Type B pancreatic cell (in vitro differentiated cells): ENCODE measurements around the gene TLK1. TPM values are rescaled to one million over a fixed set of nuclear protein-coding genes. Genes with fewer than 3 reads are reported as not detected.
"Not testable (repeated sequence)": the region's sequence is repeated elsewhere in the genome, so short reads cannot be mapped to it uniquely, and the experiment has no call there.

Experiments used
- DNase-seq: peaks from one replicate; pipeline ENCODE4 v3.0.0; 2021; ENCODE audit warnings: mixed read lengths; ENCODE audit not compliant: unreplicated experiment; ENCODE audit errors: extremely low spot score
- H3K27ac Mint-ChIP-seq: 2 replicates; pipeline ENCODE4 v1.8.0; 2021; ENCODE audit warnings: mild to moderate bottlenecking, mixed read lengths
- H3K27me3 Mint-ChIP-seq: 2 replicates; pipeline ENCODE4 v1.8.0; 2021; ENCODE audit warnings: mixed read lengths
- H3K36me3 Mint-ChIP-seq: 2 replicates; pipeline ENCODE4 v1.8.0; 2021; ENCODE audit warnings: mixed read lengths
- H3K4me1 Mint-ChIP-seq: one replicate; pipeline ENCODE4 v1.8.0; 2021; ENCODE audit warnings: mixed read lengths; ENCODE audit not compliant: unreplicated experiment
- H3K4me3 Mint-ChIP-seq: 2 replicates; pipeline ENCODE4 v1.8.0; 2021; ENCODE audit warnings: mild to moderate bottlenecking, mixed read lengths
- H3K9me3 Mint-ChIP-seq: 2 replicates; pipeline ENCODE4 v1.8.0; 2021; ENCODE audit warnings: mixed read lengths
- total RNA-seq: library from RNA; stranded (reverse); gene quantifications from 2 replicates; pipeline ENCODE4 v1.2.1, GENCODE V29; 2021; ENCODE audit warnings: low replicate concordance
- TF ChIP-seq, protein P1 (sequence below): fragments of 200-600 bp; sonication (generic); conservative IDR thresholded peaks from 2 replicates; pipeline ENCODE4 v1.5.0; 2021; ENCODE audit warnings: antibody characterized with exemption, mild to moderate bottlenecking

Gene TLK1
- total RNA-seq, 1 donor from 2014 or later, result 54.2 TPM

DNA sequence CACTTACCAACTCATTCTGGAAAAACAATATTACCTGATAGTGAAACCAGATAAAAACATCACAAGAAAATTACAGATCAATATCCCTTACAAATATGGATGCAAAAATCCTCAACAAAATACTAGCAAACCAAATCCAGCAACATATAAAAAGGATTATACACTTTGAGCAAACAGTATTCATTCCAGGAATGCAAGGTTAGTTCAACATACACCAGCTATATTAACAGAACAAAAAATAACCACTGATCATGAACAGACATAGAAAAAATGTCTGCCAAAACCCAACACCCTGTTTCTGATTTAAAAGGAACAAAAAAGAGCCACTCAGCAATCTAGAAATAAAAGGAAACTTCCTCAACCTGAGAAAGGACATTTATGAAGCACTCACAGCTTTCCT lies 62.1 kb downstream of the TLK1 start:
- Mint-ChIP-seq H3K4me3 (no peak overlapping the region), H3K36me3 (peaks cover 43% of the 10 kb centered on the region), H3K9me3 (peaks cover 7% of the 10 kb centered on the region), H3K4me1 (no peaks in the 10 kb centered on the region), H3K27me3 (no peaks in the 10 kb centered on the region), H3K27ac (no peak overlapping the region)
- TF ChIP-seq, protein P1, sequence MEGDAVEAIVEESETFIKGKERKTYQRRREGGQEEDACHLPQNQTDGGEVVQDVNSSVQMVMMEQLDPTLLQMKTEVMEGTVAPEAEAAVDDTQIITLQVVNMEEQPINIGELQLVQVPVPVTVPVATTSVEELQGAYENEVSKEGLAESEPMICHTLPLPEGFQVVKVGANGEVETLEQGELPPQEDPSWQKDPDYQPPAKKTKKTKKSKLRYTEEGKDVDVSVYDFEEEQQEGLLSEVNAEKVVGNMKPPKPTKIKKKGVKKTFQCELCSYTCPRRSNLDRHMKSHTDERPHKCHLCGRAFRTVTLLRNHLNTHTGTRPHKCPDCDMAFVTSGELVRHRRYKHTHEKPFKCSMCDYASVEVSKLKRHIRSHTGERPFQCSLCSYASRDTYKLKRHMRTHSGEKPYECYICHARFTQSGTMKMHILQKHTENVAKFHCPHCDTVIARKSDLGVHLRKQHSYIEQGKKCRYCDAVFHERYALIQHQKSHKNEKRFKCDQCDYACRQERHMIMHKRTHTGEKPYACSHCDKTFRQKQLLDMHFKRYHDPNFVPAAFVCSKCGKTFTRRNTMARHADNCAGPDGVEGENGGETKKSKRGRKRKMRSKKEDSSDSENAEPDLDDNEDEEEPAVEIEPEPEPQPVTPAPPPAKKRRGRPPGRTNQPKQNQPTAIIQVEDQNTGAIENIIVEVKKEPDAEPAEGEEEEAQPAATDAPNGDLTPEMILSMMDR, result no peak
- DNase-seq, result no peak

DNA sequence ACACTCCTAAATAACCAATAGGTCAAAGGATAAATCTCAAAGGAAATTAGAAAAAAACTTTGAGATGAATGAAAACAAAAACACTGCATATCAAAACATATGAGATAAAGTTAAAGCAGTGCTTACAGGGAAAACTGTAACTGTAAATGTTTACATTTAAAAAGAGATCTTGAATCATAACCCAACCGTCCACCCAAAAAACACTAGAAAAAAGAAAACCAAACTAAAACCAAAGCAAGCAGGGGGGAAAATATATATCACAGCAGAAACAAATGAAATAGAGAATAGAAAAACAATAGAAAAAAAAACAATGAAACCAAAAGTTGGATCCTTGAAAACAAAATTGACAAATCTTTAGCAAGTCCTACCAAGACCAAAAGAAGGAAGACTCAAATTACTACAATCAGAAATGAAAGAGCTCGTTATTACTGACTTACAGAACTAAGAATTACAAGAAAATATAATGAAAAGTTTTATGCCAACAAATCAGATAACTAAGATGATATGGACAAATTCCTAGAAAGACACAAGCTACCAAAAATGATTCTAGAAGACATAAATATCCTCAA lies 65.6 kb downstream of the TLK1 start:
- H3K27me3 Mint-ChIP-seq, result no peaks in the 10 kb centered on the region
- no peak overlapping the region for H3K27ac Mint-ChIP-seq

DNA sequence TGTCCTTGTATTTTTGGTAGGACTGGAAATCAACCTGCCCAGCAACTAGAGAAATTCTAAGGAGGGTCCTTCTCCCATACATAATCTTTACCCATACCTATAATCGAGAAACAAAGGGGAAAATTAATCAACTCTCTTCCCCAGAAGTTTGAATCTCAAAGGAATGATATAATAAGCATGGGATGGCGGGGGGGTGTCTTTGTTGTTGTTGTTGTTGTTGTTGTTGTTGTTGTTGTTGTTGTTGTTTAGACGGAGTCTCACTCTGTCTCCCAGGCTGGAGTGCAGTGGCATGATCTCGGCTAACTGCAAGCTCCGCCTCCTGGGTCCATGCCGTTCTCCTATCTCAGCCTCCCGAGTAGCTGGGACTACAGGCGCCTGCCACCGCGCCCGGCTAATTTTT lies 69.2 kb downstream of the TLK1 start:
- H3K27me3 Mint-ChIP-seq, H3K9me3 Mint-ChIP-seq, H3K4me1 Mint-ChIP-seq, H3K27ac Mint-ChIP-seq, H3K4me3 Mint-ChIP-seq, DNase-seq: not testable (repeated sequence)
- peaks cover 15% of the 10 kb centered on the region for H3K36me3 Mint-ChIP-seq

More for the DNA sequence above, 65.6 kb downstream of the TLK1 start:
- Mint-ChIP-seq H3K4me1 (no peaks in the 10 kb centered on the region), H3K9me3 (peaks cover 8% of the 10 kb centered on the region), H3K4me3 (no peak overlapping the region), H3K36me3 (peaks cover 37% of the 10 kb centered on the region)
- no peak for DNase-seq
- TF ChIP-seq, protein P1, result no peak

DNA sequence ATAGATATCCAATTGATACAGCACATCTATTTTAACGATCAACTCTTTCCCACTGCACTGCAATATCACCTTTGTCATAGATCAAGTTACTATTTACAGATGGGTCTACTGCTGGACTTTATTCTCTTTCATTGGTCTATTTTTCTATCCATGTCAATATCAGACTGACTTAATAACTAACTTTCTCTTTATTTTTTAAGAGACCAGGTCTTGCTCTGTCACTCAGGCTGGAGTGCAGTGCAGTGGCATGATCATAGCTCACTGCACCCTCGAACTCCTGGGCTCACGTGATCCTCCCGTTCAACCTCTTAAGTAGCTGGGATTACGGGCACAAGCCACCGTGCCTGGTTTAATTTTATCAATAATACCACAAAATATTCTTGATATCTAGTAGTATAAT lies 71.2 kb downstream of the TLK1 start:
- no peak for DNase-seq
- Mint-ChIP-seq H3K27ac (no peak overlapping the region), H3K4me3 (no peak overlapping the region), H3K36me3 (peaks cover 15% of the 10 kb centered on the region), H3K4me1 (peaks cover 15% of the 10 kb centered on the region), H3K9me3 (peaks cover 9% of the 10 kb centered on the region), H3K27me3 (no peaks in the 10 kb centered on the region)
- TF ChIP-seq, protein P1, result no peak

DNA sequence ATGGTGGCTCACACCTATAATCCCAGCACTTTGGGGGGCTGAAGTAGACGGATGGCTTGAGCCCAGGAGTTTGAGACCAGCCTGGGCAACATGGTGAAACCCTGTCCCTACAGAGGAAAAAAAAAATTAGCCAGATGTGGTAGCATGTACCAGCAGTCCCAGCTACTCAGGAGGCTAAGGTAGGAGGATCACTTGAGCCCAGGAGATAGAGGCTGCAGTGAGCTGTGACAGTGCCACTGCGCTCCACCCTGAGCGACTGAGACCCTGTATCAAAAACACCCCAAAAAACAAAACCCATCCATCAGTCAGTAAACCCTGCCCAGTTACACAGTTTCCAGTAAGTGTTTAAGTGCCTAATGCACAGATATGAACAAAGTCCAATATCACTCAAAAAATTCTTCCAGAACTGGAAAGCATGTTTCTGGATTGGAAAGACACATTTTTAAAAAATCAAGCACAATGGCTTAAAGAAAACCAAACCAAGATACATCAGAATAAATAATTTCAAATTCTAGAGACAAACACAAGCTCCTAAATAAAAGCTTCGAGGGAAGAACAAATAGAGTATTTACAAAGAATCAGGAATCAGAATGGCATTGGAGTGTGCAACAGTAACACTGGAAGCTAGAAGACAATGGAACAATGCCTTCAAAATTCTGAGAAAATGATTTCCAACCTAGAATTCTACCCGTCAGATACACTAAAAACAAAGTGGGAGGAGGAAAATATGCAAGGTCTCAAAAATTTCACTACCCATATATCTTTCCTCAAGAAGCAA lies 72.4 kb downstream of the TLK1 start:
- TF ChIP-seq, protein P1, result no peak
- H3K4me3 Mint-ChIP-seq, result no peak overlapping the region
- peaks cover 11% of the 10 kb centered on the region for H3K36me3 Mint-ChIP-seq
- no peak for DNase-seq
- peaks cover 5% of the 10 kb centered on the region for H3K9me3 Mint-ChIP-seq
- H3K4me1 Mint-ChIP-seq, result peaks cover 22% of the 10 kb centered on the region
- no peaks in the 10 kb centered on the region for H3K27me3 Mint-ChIP-seq
- no peak overlapping the region for H3K27ac Mint-ChIP-seq

DNA sequence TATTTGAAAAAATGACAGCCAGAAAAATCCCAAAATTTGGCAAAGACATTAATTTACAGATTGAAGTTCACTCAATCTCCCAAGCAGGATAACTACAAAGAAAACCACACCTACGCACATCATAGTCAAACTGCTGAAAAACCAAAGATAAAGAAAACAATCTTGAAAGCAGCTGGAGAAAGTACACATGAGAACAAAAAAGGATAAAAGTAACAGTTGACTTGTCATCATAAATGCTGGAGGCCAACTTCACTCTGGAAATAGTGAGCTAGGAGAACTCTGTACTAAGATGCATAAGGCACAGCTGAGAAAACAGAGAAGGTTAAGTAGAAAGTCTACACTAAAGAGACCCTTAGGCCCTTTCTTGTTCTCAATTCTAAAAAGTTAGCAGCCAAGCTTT lies 73.1 kb downstream of the TLK1 start:
- H3K4me1 Mint-ChIP-seq, result peaks cover 22% of the 10 kb centered on the region
- no peak for DNase-seq
- no peak overlapping the region for H3K4me3 Mint-ChIP-seq
- H3K9me3 Mint-ChIP-seq, result peaks cover 5% of the 10 kb centered on the region
- peaks cover 11% of the 10 kb centered on the region for H3K36me3 Mint-ChIP-seq
- TF ChIP-seq, protein P1, result no peak
- no peaks in the 10 kb centered on the region for H3K27me3 Mint-ChIP-seq
- no peak overlapping the region for H3K27ac Mint-ChIP-seq
